ENCODE data around the gene CDCA7L.
"Not testable (repeated sequence)": the region's sequence is repeated elsewhere in the genome, so short reads cannot be mapped to it uniquely, and the experiment has no call there.

CDCA7L gene

DNA sequence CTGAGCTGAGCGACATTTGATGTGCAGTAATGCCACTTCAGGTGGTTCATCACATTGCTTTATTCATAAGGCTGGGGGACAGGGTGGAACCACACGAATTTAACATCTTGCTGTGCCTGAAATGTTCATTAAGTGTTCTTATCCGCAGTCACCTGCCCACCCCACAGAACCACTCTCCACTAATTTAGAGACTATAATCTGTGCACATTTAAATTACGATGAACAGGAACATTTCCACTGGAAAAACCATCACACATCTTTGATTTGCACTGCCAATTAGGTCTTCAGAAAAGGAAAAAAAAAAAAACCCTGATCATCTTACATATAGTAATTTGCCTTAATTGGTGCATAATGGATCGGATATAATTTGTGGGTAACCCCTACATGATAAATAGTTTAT, 2.3 kb downstream of the CDCA7L start:
- DNase-seq: no peak

DNA sequence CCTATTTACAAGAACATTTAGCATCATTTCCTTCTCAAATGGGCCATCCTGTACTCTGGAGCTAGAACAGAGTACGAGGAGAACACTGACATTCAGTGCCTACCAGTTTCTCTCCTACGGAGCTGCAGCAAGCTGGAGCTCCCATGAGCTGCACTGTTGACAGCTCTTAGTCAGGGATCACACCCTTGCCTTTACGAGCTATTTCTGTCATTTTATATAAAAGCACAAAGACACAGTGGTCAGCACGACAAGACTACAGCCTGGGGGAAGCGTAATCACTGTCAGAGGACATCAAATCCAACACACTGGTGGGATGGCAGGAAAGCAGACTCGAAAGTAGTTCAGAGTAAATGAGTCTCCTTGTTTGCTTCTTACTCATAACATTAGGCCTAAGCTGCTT, 2.7 kb downstream of the CDCA7L start:
- no peak for DNase-seq

DNA sequence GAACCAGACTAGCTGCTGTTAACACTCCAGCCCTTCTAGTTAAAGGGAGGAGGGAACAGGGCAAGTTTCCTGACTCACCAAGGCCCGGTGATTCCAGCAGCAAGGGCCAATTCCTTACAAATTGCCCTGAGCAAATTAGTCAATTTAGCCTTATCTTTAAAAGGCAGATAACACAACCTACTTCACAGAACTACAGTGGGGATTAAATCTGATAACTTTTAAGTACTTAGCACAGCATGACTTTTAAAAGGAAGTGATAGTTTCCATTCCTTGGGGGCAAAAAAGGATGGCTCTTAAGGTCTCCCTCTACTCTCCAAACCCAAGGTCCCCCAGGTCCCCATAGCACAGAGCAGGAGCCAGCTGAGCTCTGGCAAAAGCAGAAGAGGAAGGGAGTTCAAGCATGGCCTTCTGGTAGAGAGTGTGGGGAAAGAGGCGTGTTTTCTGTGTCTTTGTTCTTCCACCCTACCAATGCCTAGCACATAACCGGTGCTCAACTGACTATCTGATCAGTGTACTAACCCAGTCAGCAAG, 4.0 kb downstream of the CDCA7L start:
- DNase-seq: no peak

DNA sequence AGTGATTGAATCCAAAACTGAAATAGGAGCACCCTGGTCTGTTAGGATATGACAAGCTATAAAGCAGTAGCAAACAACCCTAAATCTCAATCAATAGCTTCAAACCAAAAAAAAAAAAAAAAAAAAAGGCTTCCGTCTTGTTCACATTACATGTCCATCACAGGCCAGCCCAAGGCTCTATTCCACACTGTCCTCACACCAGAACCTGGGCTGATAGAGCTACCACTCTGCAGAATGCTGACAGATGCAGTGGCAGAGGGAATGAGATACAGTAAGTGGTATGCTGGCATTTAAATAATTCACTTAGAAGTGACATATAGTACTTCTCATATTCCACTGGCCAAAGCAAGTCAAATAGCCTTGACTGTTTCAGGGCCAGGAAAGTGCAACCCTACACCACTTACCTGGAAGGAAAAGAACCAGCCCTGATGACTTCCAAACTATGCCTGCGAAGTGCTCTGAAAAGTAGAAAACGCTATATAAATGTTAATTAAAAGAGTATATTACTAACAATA, 5.8 kb downstream of the CDCA7L start:
- no peak for DNase-seq

DNA sequence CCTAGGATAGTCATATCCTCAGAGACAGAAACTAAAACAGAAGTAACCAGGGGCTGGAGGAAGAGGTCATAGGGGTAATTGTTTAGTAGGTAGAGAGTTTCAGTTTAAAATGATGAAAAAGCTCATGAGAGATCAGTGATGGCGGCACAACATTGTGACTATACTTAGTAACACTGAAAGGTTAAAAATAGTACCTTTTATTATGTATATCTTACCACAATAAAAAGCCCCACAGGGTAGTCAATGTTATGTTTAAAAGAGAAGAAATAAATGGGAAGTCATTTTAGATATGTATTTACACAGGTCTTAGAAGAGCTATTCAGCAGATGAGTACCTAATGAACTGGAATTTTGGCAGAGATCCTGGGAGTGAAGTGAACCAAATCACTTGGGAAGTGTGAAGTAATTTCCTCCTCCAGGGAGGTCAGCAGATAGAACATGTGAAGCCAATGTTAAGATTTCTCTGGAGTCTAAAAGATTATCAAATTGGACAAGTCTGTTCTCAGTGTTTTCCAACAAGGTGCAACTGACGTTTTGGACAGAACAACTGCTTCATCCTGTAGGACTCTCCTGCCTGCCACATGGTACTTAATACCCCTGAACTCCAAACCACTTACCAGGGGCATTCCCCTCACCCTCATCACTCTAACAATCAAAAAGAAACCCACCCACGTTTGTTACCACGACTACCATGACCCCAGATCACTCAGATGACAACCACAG, 6.4 kb downstream of the CDCA7L start:
- no peak for DNase-seq

DNA sequence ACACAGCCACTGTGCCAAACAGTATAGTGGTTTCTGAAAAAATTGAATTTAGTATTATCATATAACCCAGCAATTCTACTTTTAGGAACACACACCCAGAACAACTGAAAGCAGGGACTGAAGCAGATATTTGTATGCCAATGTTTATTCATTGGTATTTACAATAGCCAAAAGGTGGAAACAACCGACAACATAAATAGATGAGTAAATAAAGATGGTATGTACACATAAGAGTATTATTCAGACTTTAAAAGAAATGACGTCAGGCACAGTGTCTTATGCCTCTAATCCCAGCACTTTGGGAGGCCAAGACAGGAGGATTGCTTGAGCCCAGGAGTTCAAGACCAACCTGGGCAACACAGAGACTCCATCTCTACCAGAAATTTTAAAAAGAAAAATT, 7.2 kb downstream of the CDCA7L start:
- DNase-seq: no peak

DNA sequence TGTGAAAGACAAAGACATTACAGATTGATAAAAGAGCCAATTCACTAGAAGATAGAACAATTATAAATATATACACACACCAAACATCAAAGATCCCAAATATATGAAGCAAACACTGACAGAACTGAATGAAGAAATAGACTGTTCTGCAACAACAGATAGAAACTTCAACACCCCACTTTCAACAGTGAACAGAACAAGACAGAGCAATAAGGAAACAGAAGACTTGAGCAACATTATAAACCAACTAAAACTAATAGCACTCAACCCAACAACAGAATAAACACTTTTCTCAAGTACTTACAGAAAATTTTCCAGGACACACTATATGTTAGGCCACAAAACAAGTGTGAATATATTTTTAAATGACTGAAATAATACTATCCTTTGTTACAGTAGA, 10.9 kb downstream of the CDCA7L start:
- no peak for DNase-seq

DNA sequence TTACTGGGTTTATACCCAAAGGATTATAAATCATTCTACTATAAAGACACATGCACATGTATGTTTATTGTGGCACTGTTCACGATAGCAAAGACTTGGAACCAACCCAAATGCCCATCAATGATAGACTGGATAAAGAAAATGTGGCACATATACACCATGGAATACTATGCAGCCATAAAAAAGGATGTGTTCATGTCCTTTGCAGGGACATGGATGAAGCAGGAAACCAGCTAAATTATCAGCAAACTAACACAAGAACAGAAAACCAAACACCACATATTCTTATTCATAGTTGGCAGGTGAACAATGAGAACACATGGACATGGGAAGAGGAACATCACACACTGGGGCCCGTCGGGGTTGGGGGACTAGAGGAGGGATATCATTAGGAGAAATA, 12.4 kb downstream of the CDCA7L start:
- DNase-seq: not testable (repeated sequence)

DNA sequence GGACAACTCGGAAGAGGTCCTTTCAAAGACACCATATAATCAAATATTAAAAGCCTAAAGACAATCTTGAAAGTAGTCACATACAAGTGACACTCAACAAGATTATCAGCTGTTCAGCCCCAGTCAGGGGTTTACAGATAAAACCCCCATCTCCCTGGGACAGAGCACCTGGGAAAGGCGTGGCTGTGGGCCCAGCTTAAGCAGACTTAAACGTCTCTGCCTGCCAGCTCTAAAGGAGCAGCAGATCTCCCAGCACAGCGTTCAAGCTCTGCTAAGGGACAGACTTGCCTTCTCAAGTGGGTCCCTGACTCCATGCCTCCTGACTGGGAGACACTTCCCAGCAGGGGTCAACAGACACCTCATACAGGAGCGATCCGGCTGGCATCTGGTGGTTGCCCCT, 18.0 kb downstream of the CDCA7L start:
- no peak for DNase-seq

DNA sequence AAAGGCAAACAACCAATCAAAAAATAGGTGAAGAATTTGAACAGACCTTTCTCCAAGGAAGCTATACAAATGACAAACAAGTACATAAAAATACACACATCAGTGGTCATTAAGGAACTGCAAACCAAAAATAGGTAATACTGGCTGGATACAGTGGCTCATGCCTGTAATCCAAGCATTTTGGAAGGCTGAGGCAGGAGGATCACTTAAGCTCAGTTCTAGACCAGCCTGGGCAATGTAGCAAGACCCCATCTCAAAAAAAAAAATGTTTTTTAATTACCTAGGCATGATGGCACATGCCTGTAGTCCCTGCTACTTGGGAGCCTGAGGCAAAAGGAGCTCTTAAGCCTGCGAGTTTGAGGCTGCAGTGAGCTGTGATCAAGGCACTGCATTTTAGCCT, 19.3 kb downstream of the CDCA7L start:
- no peak for DNase-seq

DNA sequence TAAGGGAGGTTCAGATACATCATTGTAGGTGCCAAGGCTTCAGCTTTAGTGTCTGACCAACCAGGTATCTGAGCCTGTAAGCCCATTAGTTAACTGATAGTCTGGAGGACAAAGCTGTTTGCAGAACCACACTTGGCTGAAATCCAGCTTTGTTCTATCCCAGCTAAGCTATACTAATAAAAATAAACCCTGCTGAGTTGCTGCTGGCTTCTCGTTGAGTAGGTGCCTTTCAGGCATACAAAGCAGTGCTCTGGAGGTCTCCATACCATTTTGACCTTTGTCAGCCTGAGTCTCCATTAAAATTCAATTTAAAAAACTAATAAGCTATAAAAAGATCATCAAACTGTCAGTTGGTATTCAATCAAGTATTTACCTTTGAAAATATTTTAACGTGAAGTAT, 22.0 kb downstream of the CDCA7L start:
- DNase-seq: no peak

DNA sequence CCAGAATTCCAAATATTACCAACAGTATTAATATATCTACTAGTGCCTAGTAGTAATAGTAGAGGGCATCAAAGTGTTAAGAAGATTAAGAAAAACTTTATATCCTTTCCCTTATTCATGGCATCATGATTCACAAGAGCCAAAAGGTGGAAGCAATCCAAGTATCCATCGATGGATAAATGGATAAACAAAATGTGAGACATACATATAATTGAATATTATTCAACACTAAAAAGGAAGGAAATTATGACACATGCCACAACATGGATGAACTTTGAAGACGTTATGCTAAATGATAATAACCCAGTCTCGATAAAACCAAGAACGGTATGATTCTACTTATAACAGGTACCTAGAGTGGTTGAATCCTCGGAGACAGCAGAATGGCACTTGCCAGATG, 23.1 kb downstream of the CDCA7L start:
- DNase-seq: no peak

DNA sequence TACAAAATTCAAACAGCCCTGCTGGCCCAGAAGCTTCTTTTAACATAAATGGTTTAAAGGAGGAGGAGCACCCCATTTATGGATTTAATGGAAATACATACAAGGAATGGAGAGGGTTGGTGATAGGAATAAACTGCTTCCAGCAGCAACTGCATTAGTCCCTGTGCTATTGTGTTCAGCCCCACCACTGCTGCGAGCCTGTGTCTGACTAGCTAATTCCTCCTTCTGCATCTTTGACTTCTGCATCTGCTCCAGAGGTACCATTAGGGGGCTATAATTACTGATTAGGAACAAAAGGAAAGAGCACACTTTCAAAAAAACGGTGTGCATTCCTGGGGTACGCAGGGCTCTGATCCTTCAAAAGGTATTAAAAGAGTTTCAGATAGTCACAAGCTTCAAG, 24.8 kb downstream of the CDCA7L start:
- DNase-seq: no peak

DNA sequence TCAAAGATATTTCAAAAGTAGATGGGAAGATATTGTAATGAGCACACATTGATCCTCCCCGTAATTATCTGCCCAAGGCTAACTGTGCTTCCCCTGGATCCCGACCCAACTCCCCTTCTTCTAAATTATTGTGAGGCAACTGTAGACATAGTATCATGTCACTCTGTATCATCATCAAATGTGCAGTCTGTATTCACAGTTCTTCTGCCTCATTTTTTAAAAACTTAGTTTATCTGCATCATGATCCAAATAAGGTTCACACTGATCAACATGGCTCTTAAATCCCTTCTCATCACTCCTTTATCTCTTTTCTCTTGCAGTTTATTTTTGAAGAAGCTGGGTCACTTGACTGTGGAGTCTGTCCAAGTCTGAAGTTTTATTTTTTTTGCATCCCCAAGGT, 27.5 kb downstream of the CDCA7L start:
- DNase-seq: no peak

DNA sequence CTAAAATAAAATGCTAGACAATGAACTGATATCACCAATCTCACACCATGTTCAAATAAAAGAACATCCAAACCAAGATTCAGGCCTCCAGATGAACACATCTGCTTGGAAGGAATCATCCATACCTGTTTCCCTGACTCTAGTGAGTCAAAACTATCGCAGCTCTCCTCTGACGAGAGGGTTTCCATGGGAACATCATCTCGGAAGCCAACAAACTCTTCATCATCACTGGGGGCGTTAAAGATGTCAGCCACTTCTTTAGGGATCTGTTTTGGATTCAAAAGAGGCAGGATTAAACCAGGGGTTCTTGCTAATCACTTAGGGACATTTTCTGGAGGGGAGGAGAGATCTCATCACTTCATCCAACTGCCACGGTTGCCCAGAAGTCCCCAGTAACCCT, 29.1 kb downstream of the CDCA7L start:
- no peak for DNase-seq

DNA sequence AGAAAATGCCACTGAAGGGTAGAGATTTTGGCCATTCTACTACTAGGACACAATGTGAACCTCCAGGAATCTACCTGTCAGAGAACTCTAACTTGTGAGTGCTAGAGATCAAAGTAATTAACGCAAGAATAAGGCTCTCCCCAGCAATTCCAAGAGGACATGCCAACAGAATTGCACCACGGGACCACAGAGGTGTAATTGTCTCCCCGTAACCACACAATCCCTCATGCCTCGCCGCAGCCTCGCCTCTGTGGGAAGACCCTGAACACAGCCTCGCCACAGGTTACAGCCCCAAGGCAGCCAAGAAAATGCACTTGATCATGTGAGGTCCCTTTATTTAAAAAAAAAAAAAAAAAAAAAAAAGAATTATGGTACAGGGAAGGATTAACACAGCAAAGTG, 29.5 kb downstream of the CDCA7L start:
- DNase-seq: no peak

DNA sequence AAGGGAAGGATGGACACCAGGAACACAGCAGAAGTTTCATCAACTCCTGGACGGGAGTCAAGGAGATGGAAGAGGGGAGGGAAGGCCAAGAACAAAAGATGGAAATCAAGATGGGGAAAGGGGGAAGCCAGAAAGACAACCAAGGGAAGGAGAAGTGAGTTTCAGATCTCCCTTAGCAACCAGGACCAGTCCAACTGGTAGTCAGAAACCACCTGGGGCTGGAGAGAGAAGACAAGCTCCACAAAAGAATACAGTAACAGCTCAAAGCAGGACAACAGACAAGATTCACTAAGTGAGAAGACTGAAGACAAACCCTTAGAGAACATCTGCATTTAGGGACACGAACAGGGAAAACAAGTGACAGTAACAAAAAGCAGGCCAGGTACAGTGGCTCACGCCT, 30.6 kb downstream of the CDCA7L start:
- no peak for DNase-seq

DNA sequence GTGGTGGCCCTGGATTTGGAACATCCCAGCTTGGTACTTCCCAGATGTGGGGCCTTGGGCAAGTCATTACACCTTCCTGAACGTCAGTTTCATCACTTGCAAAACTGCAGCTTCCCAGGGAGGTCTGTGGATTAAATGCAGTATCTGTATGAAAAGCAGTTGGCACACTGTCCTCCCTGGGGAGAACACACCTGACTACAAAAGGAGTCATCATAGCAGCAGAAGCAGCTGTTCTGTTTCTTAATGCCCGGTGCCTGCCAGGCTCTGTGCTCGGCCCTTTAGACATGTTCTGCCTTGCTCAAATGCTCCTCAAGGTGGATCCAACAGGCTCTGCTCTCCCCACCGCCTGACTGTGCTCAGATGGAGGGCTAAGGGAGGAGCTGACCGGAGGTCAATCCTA, 31.0 kb downstream of the CDCA7L start:
- DNase-seq: no peak

DNA sequence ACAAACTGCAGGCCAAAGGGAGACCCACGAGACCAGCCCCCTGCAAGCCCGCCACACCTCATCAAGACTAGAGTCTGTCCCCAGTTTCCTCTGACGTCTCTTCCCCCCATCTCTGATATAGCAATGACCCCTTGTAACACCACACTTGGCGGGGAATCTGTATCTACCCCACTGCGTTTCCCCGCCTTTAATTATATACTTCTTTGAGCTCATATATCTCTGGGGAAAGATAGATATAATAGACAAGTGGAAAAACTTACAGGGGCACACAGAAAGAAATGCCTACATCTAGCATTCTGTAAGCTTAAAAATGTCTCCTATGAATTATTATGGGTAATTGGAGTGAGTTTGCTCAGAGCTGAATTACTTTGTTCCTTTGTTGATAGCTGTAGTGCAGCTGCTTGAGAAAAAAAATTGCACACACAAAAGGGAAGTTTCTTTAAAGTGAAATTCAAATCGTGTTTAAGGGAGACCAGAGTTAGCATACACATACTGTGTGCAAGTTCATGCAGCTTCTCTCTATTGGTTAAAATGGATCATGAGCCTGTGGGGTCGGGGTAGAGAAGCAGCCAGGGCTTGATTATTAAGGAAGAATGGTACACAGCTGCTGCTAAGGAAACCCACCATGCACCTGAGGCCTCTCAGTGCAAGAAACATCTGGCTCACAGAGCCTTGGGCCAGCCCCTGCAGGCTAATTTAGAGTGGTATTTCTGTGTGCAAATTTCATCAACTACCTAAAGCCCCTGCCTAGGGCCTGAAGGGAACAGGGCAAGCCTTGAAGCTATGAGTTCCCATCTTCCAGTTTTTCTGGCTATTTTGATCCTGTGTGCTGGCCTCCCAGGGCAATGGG, 32.5 kb downstream of the CDCA7L start:
- DNase-seq: no peak

DNA sequence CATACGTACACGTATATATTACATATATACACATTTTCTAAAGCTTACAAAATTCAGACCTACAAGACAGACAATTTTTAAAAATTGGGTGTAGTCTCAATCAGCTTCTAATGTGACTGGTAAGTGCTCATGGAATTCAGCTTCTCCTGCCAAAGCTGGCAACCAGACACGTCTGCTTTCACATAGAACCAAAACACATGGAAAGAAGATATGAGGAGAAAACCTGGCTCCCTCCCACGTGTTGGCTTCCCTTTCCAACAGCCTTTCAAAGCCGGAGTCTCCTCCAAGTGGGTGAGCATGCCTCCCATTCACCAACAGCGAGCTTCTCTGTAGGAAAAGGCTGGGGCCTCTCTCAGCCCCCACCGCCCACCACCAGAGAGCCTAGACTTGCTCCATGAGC, 33.4 kb downstream of the CDCA7L start:
- no peak for DNase-seq

DNA sequence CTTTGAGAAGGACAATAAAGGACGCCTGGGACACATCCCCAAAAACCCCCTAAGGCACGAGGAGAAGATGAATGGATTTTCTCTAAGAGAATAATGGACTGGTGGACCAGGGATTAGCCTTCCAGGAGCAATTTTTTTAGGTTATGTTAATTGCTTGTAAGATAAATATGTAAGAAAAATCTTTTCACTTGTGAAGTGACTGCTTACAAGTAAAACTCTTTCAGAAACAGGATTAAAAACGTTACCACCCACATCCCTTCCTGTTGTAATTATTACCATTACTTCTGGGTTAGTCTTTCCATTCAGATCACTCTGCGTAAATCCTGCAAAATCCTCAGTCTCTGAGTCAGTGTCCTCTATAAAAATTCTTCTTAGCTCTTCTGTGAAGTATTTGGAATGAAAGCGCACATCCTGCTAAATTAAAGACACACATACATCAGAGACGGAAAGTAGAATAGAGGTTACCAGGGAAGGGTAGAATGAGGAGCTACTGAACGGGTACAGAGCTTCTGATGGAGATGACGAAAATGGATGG, 34.3 kb downstream of the CDCA7L start:
- DNase-seq: no peak

DNA sequence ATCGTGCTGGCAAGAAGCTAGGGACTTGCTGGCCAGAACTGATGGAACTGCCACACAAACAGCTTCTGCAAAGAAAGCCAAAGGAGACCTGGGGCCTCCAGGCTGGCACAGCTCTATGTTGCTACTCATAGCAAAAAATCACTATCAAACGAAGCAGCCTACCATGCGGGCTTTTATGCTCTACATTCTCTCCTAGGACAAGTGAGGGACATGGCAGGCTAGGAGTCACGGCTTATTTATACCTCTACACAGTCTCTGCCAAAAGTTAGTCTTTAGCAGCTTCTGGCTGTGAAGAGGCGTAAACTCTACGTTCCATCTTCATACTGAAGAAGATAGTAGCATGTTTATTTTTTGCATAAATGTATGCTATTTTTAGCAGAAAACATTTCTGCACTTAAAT, 35.4 kb downstream of the CDCA7L start:
- DNase-seq: no peak

DNA sequence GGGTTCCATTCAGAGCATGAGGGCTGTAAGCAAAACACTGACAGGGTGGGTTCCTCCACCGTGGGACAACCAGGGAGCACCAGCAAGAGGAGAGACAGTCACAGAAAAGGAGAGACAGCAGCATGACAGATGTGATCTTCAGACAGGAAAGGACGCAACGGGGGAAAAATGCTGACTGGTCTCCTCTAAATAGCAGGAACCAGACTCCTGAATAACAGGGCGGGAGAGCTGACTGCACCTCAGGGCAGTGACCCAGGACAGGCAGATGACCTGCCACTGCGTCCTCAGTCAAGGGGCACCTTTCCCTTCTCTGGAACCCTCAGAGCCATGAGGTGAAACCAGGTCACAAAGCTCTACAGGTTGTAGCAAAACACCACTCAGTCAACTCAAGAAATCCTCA, 37.0 kb downstream of the CDCA7L start:
- no peak for DNase-seq
